ENCODE measurements around the gene INAVA. TPM values are rescaled to one million over a fixed set of nuclear protein-coding genes. Genes with fewer than 3 reads are reported as not detected.

Gene INAVA
- total and polyA plus RNA-seq, 9 of the 15 experiments (the other 6 are each of a cell fraction or from before 2014, with no cell fraction given) = 0.09 TPM; not detected in 8

GRCh38 chr1:200874694-200875093, 20.0 kb upstream of the INAVA start:
- TF ChIP-seq EWSR1 (IDR thresholded peaks at IDR 0.05; ENCODE audit: borderline replicate concordance, low read depth, partially characterized antibody) (no peak), ZNF696 (CRISPR knock-in tag; conservative IDR thresholded peaks at IDR 0.05) (no peak), HOMEZ (CRISPR knock-in tag; IDR thresholded peaks at IDR 0.05) (no peak), ZNF586 (CRISPR knock-in tag; conservative IDR thresholded peaks at IDR 0.05) (no peak), SMAD3 (CRISPR knock-in tag; conservative IDR thresholded peaks at IDR 0.05) (no peak), SMAD1 (IDR thresholded peaks at IDR 0.05; ENCODE audit: low read depth, low read length, partially characterized antibody) (no peak), ZNF143 (CRISPR knock-in tag; IDR thresholded peaks at IDR 0.05) (no peak)
- TF ChIP-seq, protein P1, sequence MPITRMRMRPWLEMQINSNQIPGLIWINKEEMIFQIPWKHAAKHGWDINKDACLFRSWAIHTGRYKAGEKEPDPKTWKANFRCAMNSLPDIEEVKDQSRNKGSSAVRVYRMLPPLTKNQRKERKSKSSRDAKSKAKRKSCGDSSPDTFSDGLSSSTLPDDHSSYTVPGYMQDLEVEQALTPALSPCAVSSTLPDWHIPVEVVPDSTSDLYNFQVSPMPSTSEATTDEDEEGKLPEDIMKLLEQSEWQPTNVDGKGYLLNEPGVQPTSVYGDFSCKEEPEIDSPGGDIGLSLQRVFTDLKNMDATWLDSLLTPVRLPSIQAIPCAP (CRISPR knock-in tag; IDR thresholded peaks at IDR 0.05; ENCODE audit: borderline replicate concordance) = no peak
- TF ChIP-seq, protein P2, sequence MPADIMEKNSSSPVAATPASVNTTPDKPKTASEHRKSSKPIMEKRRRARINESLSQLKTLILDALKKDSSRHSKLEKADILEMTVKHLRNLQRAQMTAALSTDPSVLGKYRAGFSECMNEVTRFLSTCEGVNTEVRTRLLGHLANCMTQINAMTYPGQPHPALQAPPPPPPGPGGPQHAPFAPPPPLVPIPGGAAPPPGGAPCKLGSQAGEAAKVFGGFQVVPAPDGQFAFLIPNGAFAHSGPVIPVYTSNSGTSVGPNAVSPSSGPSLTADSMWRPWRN (IDR thresholded peaks at IDR 0.05; ENCODE audit: low read depth) = no peak
- Histone ChIP-seq H3K36me3 (ENCODE audit: control insufficient read depth, insufficient read depth, low read length) (no peaks in the 10 kb centered on the region), H3K9me3 (replicated peaks; ENCODE audit: control insufficient read depth, insufficient read depth, low read depth, low read length) (no peaks in the 10 kb centered on the region), H3K27ac (ENCODE audit: extremely low read depth, low read depth, low read length) (no peak overlapping the region), H3K4me3 (no peak overlapping the region), H3K4me1 (replicated peaks in 1 of 2; ENCODE audit: control insufficient read depth in 2 of 2, insufficient read depth in 2 of 2, low read length in 2 of 2) (peaks cover 0 to 14% of the 10 kb centered on the region in 2 experiments; a peak in 1 of 5 replicates), H3K4me2 (ENCODE audit: insufficient read depth, low read length) (no peak overlapping the region), H2AFZ (ENCODE audit: low read depth, low read length) (no peak overlapping the region), H3K9me1 (ENCODE audit: control insufficient read depth, insufficient read depth, low read length) (no peaks in the 10 kb centered on the region), H3K27me3 (ENCODE audit: control insufficient read depth in 2 of 2, insufficient read depth in 2 of 2, low read length in 2 of 2) (peaks cover 65 to 72% of the 10 kb centered on the region in 2 experiments), H3K79me2 (ENCODE audit: control insufficient read depth, insufficient read depth, low read length) (no peaks in the 10 kb centered on the region), H3K9ac (ENCODE audit: insufficient read depth in 1 of 2, low read depth in 2 of 2, low read length in 2 of 2) (no peak overlapping the region), H4K20me1 (replicated peaks; ENCODE audit: control insufficient read depth, insufficient read depth, low read length) (0 out of 2 replicates have a peak, but pooled peaks cover 6% of the 10 kb centered on the region)
- WGBS (ENCODE audit: insufficient coverage, low coverage, missing lambda C conversion rate) = under 1% methylated on average over 6 of the region's 6 CpGs
- intact Hi-C loops (cut with micrococcal nuclease) = no loop called here
- no peak for DNase-seq (ENCODE audit: extremely low read depth in 1 of 4, low spot score in 3 of 4)
- POLR2A ChIA-PET = interaction anchor here (0.6 to 0.7 kb wide), 3 partner anchors 32 to 241 kb away, joined by 3 to 4 read pairs (median 3); no protein-coding TSS in a partner anchor
- no peak for FAIRE-seq
- CTCF ChIA-PET (ENCODE audit: low intra/inter-chr PET ratio) = no interaction called here
- no peak for ATAC-seq
- BruUV-seq (replicated peaks) = no TSS peak
- in situ Hi-C loops (cut with MboI) = no loop called here
